GM10847 (cell line): Measurements from ENCODE around the gene JUNB.

Experiments used
- POLR2A ChIP-seq: IDR thresholded peaks from 2 replicates; pipeline ENCODE4 v1.6.1; 2011; ENCODE audit not compliant: insufficient read length; ENCODE audit errors: extremely low read depth

The JUNB gene

DNA sequence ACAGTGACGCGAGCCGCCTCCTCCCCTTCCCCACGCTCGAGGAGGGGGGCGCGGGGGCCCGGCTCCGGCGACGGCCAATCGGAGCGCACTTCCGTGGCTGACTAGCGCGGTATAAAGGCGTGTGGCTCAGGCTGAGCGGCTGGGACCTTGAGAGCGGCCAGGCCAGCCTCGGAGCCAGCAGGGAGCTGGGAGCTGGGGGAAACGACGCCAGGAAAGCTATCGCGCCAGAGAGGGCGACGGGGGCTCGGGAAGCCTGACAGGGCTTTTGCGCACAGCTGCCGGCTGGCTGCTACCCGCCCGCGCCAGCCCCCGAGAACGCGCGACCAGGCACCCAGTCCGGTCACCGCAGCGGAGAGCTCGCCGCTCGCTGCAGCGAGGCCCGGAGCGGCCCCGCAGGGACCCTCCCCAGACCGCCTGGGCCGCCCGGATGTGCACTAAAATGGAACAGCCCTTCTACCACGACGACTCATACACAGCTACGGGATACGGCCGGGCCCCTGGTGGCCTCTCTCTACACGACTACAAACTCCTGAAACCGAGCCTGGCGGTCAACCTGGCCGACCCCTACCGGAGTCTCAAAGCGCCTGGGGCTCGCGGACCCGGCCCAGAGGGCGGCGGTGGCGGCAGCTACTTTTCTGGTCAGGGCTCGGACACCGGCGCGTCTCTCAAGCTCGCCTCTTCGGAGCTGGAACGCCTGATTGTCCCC, at the start of gene JUNB:
Gene JUNB, plus strand, starts transcription at position 142 of the 706 bp plus-strand sequence. Its CDS starts 286 bp downstream, at position 428.
- peak; percentile 100 for TF ChIP-seq POLR2A

DNA sequence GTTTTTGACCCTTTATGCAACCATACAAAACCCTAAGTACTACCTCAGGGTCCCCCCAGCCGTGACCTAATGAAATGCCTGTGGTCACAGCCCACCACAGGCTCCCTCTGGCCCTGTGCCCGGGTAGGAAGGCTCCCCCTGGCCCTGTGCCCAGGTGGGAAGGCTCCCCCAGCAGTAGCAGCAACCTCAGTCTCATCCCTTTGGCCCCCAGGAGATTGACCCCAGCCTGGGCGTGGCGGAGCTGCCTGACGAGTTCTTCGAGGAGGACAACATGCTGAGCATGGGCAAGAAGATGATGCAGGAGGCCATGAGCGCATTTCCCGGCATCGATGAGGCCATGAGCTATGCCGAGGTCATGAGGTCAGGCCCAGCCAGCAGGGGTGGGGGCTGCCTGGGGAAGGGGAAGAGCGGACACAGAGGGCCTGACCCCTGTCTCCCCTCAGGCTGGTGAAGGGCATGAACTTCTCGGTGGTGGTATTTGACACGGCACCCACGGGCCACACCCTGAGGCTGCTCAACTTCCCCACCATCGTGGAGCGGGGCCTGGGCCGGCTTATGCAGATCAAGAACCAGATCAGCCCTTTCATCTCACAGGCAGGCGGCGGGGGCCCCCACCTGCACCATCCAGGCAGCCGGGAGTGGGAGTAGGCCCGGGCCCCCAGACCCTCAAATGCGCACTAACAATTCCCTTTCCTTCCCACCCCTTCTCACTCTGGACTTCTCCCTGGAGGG, 46.0 kb upstream of the JUNB start:
- no peak for TF ChIP-seq POLR2A

DNA sequence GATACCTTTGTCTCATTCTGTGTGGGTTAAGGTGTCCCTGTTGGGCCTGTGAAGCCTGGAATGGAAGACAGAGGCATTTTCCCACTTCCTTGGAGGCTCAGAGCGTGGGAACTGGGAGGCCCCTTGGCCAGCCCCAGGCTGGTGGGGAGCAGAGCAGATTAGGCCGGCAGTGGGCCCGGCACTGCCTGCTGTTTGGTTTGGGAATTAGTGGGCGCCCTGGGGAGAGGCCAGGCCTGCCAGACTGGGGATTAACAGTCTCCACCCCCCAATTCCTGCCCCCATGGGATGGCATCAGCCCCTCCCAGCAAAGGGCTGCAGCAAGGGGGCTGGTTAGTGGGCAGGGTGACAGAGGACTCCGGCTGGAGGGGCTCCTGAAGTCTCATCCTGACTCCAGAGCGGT, 42.8 kb upstream of the JUNB start:
- no peak for TF ChIP-seq POLR2A

DNA sequence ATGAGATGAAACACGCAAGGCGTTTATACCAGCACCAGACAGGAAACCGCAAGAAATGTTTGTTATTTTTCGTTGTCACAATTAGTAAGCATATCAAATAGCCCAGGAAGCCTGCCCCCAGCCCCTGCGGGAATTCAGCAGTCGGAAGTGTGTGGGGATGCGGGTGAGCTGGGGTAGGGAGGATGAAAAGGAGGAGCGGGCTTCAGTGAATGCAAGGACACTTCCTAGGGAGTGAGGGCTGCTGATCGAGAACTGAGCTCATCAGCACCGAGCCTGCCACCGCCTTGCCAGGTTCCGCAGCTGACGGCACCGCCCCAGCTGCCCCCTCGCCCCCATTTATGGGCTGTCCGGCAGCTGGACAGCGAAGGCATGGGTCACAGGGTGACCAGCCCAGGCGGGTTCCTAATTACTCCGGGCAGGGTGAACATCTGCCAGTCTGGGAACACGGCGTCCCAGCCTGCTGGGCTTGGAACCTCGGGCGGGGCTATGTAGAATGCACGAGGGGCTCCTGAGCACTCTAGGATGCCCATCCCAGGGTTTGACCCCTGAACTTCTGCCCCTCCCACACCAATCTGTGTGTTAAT, 41.3 kb upstream of the JUNB start:
- TF ChIP-seq POLR2A, result no peak

DNA sequence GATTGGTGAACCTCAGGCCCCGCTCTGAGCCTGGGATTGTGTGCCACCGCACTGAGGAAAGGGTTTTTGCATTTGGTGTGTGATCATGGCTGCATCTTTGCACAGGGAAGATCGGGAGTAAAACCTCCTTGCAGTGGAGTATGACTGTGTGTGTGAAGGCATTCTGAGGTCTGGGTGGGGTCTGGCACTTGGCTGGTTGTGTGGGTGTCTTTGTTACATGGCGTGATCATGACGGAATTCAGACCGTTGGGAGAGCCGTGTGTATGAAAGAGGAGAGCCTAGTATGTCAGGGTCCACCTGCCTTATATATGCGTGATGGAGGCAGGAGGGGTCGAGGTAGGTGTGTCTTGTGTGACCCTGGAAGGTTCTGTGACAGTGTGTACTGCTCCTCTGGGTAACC, 40.4 kb upstream of the JUNB start:
- TF ChIP-seq POLR2A, result no peak

DNA sequence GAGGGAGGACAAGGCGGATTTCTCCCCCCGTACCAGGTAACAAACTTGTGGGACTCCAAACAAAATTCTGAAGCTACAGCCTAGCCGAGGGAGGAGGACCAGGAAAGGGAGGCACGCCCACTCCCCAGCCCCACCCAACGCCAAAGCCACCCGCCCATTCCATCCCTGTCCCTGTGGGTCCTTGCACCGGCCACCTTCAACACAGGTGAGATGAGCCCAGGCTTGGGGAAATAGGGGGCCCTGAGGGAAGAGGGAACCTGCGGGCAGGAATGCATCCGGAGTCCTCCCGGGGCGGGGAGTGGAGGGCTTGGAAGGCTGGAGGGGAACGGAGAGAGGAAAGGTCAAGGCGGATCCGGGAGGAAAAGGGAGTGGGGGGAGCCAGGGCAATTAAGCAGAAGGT, 39.7 kb upstream of the JUNB start, which contains the start of gene BEST2:
Gene BEST2, plus strand, starts transcription at position 157 of the 400 bp plus-strand sequence. CDS start 802 bp downstream, outside the sequence.
- TF ChIP-seq POLR2A, result no peak

DNA sequence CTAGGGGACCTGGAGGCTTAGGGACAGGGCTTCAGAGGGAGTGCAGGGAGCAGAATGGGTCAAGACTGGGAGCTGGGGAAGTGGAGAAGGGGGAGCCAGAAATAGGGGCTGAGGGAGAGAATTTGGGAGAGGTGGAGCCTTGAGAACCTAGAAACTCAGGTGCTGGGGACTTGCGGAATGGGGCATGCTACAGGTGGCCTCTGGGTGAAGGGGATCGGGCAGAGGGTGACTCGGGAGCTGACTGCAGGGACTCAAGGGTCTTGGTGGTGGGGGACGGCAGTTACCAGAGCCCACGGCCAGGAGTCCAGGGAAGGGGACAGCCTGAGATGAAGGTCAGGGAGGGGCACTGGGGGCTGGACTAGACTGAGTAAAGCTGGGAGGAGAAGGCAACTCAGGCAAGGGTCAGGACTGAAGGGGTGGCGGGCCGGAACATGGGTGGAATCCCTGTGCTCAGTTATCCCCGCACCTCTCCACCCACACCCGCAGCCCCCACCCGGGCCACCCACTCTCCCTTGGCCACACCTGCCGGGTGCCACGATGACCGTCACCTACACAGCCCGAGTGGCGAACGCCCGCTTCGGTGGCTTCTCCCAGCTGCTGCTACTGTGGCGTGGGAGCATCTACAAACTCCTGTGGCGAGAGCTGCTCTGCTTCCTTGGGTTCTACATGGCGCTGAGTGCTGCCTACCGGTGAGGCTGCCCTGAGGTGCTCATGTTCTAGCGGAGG, 39.1 kb upstream of the JUNB start:
- no peak for TF ChIP-seq POLR2A

DNA sequence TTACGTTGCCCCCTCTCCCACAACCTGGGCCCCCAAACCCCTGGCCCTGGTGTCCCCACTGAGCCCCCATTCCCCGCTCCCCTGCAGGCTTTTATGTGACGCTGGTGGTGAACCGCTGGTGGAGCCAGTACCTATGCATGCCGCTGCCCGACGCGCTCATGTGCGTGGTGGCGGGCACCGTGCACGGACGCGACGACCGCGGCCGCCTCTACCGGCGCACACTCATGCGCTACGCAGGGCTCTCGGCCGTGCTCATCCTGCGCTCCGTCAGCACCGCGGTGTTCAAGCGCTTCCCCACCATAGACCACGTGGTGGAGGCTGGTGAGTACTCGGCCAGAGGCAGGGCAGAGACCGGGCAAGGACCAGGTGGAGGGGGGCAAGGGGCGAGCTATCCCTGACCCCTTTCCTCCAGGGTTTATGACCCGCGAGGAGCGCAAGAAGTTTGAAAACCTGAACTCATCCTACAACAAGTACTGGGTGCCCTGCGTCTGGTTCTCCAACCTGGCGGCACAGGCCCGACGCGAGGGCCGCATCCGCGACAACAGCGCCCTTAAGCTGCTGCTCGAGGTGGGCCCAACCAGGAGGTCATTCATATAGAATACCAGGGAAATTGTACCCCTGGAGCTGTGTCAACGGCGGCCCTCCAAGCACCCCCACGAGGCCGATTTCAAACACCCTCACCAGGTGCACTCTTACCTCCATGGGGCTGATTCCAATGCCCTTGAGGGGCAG, 36.7 kb upstream of the JUNB start:
- no peak for TF ChIP-seq POLR2A

DNA sequence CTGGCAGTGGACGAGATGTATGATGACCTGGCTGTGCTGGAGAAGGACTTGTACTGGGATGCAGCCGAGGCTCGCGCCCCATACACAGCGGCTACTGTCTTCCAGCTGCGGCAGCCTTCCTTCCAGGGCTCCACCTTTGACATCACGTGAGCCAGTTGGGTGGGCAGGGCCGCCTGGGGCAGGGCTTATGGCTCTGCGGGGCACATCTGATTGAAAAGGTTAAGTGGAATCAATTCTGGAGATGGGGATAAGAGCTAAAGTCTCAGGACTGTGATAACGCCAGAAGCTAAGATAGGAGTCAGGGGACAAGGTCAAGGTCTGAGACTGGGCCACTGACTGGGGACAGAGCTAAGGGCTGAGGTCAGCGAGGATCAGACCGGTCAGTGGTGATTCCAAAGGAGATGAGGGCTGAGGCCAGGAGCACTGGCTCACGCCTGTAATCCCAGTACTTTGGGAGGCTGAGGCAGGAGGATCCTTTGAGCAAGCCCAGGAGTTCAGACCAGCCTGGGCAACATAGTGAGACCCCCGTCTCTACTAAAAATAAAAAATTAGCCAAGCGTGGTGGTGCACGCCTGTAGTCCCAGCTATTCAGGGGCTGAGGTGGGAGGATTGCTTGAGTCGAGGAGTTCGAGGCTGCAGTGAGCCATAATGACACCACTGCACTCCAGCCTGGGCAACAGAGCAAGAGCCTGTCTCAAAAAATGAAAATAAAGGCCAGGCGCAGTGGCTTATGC, 35.0 kb upstream of the JUNB start:
- no peak for TF ChIP-seq POLR2A

DNA sequence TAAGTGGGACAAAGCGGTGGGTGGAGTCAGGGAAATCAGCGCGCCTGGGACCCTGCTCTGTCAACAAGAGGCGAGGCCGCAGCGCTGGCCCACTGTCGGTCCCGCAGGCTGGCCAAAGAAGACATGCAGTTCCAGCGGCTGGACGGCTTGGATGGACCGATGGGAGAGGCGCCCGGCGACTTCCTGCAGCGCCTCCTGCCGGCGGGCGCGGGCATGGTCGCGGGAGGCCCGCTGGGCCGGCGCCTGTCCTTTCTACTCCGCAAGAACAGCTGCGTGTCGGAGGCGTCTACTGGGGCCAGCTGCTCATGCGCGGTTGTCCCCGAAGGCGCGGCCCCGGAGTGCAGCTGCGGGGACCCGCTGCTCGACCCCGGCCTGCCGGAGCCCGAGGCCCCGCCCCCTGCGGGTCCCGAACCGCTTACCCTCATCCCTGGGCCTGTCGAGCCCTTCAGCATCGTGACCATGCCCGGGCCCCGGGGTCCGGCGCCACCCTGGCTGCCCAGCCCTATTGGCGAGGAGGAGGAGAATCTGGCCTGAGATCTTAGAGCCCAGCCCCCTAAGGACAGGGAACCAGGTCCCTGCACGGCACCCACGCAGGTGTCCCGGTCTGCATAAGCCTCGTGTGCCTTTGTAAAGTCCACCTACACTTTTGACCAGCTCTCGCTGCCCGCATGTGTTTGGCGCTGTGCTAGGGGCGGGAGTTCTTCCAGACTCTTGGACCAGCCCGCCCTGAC, 33.6 kb upstream of the JUNB start:
- TF ChIP-seq POLR2A, result no peak

DNA sequence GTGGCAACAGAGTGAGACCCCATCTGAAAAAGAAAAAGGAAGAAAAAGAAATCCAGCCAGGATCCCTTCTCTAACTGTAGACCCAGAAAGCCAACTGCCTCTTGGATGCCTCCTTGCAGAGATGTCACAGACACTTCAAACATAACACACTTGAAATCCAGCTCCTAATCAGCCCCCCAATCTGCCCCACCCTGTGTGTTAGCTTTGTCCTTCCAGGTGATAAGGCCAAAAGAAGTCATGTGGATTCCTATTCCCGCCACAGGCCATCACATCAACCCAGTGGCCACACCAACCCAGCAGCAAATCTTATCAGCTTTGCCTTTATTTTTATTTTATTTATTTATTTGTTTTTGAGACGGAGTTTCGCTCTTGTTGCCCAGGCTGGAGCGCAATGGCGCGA, 31.6 kb upstream of the JUNB start:
- no peak for TF ChIP-seq POLR2A

DNA sequence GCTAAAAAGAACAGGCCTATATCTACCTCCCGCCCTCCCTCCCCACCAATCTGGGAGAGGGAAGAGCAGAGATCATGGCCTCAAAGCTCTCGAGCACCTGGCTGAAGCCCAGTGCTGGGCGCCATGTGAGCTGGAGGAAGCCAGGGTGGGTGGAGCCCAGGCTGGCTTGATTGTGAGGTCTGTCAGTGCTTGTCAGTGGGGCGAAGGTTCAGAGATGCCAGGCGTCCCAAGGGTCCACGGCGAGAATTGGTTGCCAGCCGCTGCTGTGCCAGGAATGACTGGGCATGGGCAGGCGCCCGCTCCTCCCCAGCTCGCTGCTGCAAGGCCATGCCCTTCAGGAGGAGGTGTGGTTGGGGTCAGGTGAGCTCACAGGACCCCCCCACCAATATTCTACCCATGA, 28.2 kb upstream of the JUNB start:
- TF ChIP-seq POLR2A, result no peak

DNA sequence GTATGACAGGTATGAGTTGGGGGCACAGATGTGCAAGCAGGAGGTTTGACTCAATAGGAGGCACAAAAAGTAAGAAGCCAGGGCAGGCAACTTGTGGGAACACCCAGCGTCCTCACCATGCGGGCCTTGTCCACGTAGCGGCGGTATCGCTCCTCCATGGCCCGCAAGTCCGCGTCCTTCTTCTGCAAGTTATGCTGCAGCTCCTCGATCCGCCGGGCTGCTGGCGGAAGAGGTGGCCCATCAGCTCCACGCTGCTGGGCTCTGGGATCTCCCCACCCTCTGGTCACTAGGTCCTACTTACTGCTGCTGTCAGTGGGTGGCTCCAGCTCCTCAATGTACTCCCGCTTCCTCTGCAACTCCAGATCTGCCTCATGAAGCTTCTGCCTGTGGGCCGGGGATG, 26.6 kb upstream of the JUNB start:
- no peak for TF ChIP-seq POLR2A
